GM12891 (cell line): ENCODE measurements around the gene KRTAP5-7.

Source experiments
- PAX5 ChIP-seq: IDR thresholded peaks from 2 replicates; pipeline ENCODE4 v1.6.1; 2011; ENCODE audit warnings: low read length, moderate library complexity, mild to moderate bottlenecking; ENCODE audit not compliant: insufficient read depth, severe bottlenecking
- POLR2A ChIP-seq: IDR thresholded peaks from 2 replicates; pipeline ENCODE4 v1.6.1; 2011; ENCODE audit warnings: low read depth, low read length, control low read depth
- POLR2AphosphoS5 ChIP-seq: IDR thresholded peaks from 2 replicates; pipeline ENCODE4 v1.6.1; 2011; ENCODE audit warnings: low read depth, low read length, control low read depth
- POU2F2 ChIP-seq: IDR thresholded peaks from 2 replicates; pipeline ENCODE4 v1.6.1; 2011; ENCODE audit warnings: low read depth, mild to moderate bottlenecking, control low read depth, low read length, moderate library complexity
- SPI1 ChIP-seq: IDR thresholded peaks from 2 replicates; pipeline ENCODE4 v1.6.1; 2011; ENCODE audit warnings: low read depth, low read length, control low read depth
- TAF1 ChIP-seq: IDR thresholded peaks from 2 replicates; pipeline ENCODE4 v1.6.1; 2011; ENCODE audit warnings: low read depth, low read length, control low read depth

- no peak for TF ChIP-seq SPI1
- TF ChIP-seq PAX5: no peak
- TF ChIP-seq POLR2A: no peak
- no peak for TF ChIP-seq TAF1
- no peak for TF ChIP-seq POLR2AphosphoS5
- no peak for TF ChIP-seq POU2F2
These were observed 1.7 kb upstream of the KRTAP5-7 start for GRCh38 chr11:71525188-71525937.
